HFF-Myc (cell line): ENCODE measurements around the gene IMPDH2.

Experiments
- DNase-seq: peaks from one replicate; pipeline ENCODE4 v3.0.0-alpha.2; 2011; ENCODE audit warnings: low read depth; ENCODE audit errors: extremely low read depth
- H3K4me3 ChIP-seq: replicated peaks from 2 replicates; pipeline ENCODE4 v1.5.1; 2011; ENCODE audit warnings: low read depth, mild to moderate bottlenecking, control low read depth, low read length
- TF ChIP-seq, protein P1 (sequence below): IDR thresholded peaks from 2 replicates; pipeline ENCODE4 v1.5.1; 2012; ENCODE audit warnings: mild to moderate bottlenecking, low read depth, low read length, control low read depth; ENCODE audit errors: missing control alignments

Gene IMPDH2

GRCh38 chr3:48982686-48983085 lies 46.5 kb downstream of the IMPDH2 start:
- H3K4me3 ChIP-seq = no peak overlapping the region
- TF ChIP-seq, protein P1, sequence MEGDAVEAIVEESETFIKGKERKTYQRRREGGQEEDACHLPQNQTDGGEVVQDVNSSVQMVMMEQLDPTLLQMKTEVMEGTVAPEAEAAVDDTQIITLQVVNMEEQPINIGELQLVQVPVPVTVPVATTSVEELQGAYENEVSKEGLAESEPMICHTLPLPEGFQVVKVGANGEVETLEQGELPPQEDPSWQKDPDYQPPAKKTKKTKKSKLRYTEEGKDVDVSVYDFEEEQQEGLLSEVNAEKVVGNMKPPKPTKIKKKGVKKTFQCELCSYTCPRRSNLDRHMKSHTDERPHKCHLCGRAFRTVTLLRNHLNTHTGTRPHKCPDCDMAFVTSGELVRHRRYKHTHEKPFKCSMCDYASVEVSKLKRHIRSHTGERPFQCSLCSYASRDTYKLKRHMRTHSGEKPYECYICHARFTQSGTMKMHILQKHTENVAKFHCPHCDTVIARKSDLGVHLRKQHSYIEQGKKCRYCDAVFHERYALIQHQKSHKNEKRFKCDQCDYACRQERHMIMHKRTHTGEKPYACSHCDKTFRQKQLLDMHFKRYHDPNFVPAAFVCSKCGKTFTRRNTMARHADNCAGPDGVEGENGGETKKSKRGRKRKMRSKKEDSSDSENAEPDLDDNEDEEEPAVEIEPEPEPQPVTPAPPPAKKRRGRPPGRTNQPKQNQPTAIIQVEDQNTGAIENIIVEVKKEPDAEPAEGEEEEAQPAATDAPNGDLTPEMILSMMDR = no peak
- DNase-seq = no peak

DNA sequence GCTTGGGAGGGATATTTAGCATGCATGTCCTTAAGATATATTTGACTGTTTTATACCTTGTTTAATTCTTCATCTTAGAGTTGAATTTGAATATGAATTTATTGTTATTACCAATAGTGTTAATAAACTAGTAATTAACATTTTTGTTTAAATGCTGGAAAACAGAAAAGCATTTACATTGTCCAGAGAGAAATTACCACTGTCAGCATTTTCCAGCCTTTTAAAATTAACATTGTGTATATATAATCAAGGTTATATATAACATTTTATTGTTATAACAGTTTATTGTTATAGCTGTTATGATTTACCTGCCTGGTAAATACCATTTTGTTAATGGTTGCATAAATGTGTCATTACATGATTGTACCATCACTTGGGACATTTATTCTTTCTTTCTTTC lies 47.2 kb downstream of the IMPDH2 start:
- TF ChIP-seq, protein P1 = no peak
- no peak overlapping the region for H3K4me3 ChIP-seq
- no peak for DNase-seq

- DNase-seq = no peak
- H3K4me3 ChIP-seq = no peak overlapping the region
- TF ChIP-seq, protein P1 = no peak
These were observed 48.9 kb downstream of the IMPDH2 start for GRCh38 chr3:48980295-48980694.

- TF ChIP-seq, protein P1 = no peak
- DNase-seq = no peak
- no peak overlapping the region for H3K4me3 ChIP-seq
These were observed 49.7 kb downstream of the IMPDH2 start for GRCh38 chr3:48979451-48979850.
